ENCODE data around the gene PIPOX.

PIPOX gene

DNA sequence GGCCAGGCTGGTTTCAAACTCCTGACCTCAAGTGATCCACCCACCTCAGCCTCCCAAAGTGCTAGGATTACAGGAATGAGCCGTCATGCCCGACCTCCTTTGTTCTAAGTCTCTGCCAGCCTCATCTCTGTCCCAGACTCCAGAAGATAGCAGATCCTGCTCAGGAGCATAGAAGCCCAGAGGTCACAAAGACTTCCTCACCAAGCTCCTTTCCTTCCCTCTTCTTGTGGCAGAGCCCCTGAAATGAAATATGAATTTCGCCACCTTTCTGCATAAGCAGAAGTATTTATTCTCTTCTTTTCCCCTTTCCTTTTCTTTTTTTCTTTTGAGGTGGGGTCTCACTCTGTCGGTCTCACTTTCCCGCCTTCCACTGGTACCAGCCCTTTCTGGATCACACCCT lies 11.5 kb upstream of the PIPOX start:
- TF ChIP-seq, protein P1, sequence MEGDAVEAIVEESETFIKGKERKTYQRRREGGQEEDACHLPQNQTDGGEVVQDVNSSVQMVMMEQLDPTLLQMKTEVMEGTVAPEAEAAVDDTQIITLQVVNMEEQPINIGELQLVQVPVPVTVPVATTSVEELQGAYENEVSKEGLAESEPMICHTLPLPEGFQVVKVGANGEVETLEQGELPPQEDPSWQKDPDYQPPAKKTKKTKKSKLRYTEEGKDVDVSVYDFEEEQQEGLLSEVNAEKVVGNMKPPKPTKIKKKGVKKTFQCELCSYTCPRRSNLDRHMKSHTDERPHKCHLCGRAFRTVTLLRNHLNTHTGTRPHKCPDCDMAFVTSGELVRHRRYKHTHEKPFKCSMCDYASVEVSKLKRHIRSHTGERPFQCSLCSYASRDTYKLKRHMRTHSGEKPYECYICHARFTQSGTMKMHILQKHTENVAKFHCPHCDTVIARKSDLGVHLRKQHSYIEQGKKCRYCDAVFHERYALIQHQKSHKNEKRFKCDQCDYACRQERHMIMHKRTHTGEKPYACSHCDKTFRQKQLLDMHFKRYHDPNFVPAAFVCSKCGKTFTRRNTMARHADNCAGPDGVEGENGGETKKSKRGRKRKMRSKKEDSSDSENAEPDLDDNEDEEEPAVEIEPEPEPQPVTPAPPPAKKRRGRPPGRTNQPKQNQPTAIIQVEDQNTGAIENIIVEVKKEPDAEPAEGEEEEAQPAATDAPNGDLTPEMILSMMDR (IDR thresholded peaks at IDR 0.05; ENCODE audit: low read depth, low read length), result no peak
- no peak for DNase-seq (ENCODE audit: low read depth in 2 of 2)
- H3K4me3 ChIP-seq (replicated peaks in 1 of 2; ENCODE audit: low read depth in 2 of 2, low read length in 2 of 2), result no peak overlapping the region

DNA sequence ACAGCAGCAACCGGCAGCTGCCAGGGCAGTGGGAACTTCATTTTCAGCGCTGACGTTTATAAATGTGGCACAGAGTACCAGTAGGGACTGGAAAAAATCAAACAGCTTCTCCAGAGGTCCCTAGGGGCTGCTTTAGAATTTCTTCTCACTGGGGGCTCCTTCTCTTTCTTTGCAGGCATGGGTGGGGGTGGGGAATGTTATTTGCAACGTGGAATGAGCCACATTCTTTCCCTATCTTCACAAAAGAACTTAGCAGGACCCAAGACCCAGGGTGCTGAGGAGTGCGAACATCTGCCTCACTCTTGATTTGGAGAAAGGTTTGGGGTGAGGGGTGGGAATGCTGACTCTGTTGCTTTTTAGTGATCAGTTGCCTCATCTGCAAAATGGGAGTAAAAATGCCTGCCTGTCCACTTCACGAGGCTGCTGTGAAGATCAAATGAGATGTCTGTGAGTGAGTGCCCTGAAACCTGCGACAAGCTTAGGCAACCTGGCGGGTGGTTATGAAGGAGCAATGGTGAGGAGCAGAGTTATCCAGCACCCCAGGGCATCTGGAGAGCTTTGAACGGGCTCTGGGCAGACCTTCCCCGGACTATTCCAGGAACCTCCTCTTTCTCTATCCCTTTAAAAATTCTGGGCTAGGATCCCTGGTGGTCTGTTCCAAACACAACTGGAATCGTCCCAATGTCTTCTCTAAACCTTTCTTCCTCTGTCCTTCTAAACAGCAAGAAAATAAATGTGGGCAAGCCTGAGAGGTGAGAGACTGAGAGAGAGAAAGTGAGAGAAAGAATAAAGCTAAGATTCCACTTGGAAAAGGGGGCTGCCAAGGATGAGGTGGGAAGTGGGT lies 10.7 kb upstream of the PIPOX start:
- no peak for DNase-seq (ENCODE audit: low read depth in 2 of 2)
- TF ChIP-seq, protein P1 (IDR thresholded peaks at IDR 0.05; ENCODE audit: low read depth, low read length), result no peak
- no peak overlapping the region for H3K4me3 ChIP-seq (replicated peaks in 1 of 2; ENCODE audit: low read depth in 2 of 2, low read length in 2 of 2)

DNA sequence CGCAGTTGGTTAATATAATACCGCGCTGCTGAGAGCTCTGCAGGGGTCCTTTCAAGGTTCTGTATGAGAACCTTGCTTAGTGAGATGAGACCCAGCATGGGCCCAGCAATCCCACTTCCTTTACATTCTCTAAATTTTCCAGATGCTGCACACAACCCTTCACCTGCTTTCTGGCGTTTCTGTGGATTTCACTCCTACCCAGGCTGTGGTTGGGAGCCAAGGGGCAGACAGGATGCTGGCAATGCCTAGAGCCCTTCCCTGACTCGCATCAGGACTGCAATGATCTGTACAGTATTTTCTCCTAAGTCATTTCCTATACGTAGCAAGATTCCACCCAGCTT lies 10.1 kb upstream of the PIPOX start:
- H3K4me3 ChIP-seq (replicated peaks in 1 of 2; ENCODE audit: low read depth in 2 of 2, low read length in 2 of 2), result no peak overlapping the region
- TF ChIP-seq, protein P1 (IDR thresholded peaks at IDR 0.05; ENCODE audit: low read depth, low read length), result no peak
- peak; percentile 15 to 29 for DNase-seq (ENCODE audit: low read depth in 2 of 2)

DNA sequence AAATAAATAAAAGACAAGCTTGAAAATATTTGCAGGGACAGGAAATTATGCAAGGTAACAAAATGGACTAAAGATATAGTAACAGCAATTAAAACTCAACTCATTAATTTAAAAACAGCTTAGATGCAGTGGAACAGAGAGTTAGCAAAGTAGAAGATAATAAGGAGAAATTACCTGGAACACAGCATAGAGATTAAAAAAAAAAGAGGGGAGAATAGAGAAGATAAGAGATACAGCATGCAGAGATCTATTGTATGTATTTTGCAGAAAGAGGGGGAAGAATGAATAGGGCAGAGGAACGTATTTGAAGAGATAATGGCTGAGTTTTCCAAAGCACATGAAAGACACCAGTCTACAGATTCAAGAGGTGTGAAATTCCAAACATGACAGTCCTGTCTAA lies 8.4 kb upstream of the PIPOX start:
- TF ChIP-seq, protein P1 (IDR thresholded peaks at IDR 0.05; ENCODE audit: low read depth, low read length), result no peak
- no peak overlapping the region for H3K4me3 ChIP-seq (replicated peaks in 1 of 2; ENCODE audit: low read depth in 2 of 2, low read length in 2 of 2)
- DNase-seq (ENCODE audit: low read depth in 2 of 2), result no peak

DNA sequence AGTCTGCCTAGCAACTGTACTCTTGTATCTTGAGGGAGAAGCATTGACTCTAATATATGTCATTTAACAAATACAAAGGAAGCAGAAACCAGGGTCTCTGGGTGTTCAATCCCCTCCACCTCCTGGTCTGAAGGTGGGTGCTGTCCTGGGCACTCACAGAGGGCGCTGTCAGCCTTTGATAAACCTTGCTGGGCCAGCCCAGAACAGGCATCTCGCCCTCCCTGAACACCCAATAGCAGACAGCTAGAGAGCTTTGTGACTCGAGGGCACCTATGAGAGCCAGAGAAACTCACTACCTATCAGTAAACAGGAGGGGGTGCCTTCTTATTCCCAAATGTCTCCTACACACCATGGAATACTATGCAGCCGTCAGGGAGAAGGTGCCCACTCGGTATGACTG lies 6.4 kb upstream of the PIPOX start:
- H3K4me3 ChIP-seq (replicated peaks in 1 of 2; ENCODE audit: low read depth in 2 of 2, low read length in 2 of 2), result no peak overlapping the region
- DNase-seq (ENCODE audit: low read depth in 2 of 2), result no peak
- TF ChIP-seq, protein P1 (IDR thresholded peaks at IDR 0.05; ENCODE audit: low read depth, low read length), result no peak

DNA sequence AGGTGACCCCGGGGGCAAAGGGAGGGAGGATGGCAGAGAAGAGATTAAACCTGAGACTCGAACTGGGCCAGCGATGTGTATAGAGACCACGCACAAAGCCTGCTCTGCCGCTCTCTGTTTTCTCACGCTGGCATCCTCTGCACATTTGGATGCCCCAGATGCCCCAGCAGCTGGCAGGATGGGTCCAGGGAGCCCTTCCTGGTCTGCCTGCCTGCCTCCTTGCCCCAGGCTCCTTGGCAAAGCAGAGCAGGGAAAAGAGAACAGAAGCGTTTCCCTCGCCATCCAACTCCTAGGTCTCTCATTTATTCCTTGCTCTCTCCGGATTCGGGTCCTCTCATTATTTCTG lies 5.2 kb upstream of the PIPOX start:
- DNase-seq (ENCODE audit: low read depth in 2 of 2), result no peak
- no peak overlapping the region for H3K4me3 ChIP-seq (replicated peaks in 1 of 2; ENCODE audit: low read depth in 2 of 2, low read length in 2 of 2)
- TF ChIP-seq, protein P1 (IDR thresholded peaks at IDR 0.05; ENCODE audit: low read depth, low read length), result no peak

Measured in cardiac fibroblast (primary cell).